ENCODE measurements around the gene C2orf42.
"Not testable (repeated sequence)": the region's sequence is repeated elsewhere in the genome, so short reads cannot be mapped to it uniquely, and the experiment has no call there.

C2orf42 gene

DNA sequence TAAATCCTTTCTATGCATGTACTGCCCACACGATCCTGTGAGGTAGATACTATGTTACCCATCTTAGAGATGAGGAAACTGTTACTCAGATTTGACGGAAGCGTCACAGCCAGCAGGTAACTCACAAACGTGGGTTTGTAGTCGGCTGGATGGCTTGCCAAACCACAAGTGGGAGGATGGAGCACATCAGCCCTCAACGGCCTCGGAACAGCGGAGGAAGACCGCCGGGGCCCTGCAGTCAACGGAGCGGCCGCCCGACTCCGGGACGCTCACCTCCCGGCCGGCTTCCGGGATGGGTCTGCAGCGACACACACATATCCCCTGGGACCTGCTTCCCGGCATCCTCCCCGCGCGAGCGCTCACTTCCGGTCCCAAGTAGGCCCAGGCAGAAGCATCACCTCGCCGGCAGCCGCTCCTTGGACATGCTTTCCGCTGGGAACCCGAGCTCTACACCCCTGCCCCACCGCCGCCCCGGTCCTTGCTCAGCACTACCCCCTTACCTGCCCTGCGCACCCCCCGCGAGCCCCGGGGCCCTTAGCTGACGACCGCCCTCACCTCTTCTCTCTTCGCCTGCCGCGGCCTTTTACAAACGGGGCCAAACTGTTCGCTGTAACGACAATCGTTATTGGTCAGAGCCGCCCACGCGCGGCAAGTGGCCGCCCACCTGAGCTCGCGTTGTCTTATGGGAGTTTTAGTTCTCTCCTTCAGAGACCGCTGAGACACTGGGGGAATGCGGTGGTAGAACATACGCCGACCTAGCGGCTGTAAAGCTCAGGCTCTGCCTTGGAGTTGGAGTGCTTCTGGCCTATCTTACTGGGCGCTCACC, at the start of gene C2orf42:
Gene C2orf42 (minus strand): TSS at position 602 of the 826 bp plus-strand sequence. CDS start 9,034 bp downstream, outside the sequence.
- H3K4me3 ChIP-seq (ENCODE audit: low read depth, low read length): peak within 1 kb of the TSS; percentile 98

DNA sequence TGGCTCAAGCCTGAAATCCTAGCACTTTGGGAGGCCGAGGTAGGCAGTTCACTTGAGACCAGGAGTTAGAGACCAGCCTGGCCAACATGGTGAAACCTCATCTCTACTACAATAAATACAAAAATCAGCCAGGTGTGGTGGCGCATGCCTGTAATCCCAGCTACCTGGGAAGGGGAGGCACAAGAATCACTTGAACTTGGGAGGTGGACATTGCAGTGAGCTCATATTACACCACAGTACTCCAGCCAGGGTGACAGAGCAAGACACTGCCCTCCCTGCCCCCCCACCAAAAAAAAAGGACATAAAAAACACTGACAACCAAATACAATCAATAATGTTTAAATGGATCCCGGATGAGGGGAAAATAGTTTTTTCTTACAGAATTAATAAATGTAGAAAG, 49.8 kb upstream of the C2orf42 start:
- no peak overlapping the region for H3K4me3 ChIP-seq (ENCODE audit: low read depth, low read length)

- no peak overlapping the region for H3K4me3 ChIP-seq (ENCODE audit: low read depth, low read length)
These were observed 43.1 kb upstream of the C2orf42 start for GRCh38 chr2:70233926-70234325.

DNA sequence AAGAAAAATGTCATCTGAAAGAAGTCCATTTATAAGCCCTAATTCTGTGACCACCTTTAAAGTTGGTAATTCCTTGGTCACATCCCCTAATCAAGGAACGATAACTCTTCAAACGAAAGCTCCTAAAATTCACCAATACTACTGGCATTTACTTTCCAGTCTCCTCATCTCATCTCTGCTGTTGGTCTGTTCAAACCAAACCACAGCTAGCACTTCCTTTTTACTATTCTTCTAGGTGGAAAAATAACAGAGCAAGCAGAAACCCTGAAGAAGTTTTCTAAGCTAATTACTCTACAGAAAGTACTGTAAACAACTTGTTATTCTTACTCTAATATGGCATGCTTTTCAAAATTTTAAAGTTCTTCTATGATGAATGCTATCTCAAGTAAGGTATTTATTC, 36.0 kb upstream of the C2orf42 start:
- H3K4me3 ChIP-seq (ENCODE audit: low read depth, low read length): no peak overlapping the region

- not testable (repeated sequence) for H3K4me3 ChIP-seq (ENCODE audit: low read depth, low read length)
These were observed 32.5 kb upstream of the C2orf42 start for GRCh38 chr2:70223305-70223704.

DNA sequence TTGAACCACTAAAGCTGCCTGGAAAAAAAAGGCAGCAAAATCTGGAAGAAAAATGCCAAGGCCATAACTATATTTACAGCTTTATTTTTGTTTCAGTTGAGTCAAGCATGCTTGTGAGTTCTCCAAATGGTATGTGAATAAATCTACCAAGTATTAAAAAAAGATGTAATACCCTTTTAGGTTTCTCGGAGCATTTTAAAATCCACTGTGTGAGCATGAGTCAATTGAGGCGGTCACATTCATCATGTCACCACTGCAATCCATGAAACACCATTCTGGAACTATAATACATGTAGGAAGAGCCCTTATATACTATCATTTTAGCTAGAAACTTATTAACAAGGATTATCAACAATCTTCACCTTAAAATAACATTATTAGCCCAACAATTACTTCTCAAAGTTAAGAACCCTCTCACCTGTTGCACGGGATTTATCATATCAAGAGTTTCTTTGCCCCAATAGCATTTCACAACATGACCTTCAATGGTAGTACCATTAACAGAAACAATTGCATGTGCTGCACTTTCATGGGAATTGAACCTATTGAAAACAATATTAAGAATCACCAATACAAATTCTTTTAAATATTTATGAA, 24.2 kb upstream of the C2orf42 start:
- H3K4me3 ChIP-seq (ENCODE audit: low read depth, low read length): no peak overlapping the region

DNA sequence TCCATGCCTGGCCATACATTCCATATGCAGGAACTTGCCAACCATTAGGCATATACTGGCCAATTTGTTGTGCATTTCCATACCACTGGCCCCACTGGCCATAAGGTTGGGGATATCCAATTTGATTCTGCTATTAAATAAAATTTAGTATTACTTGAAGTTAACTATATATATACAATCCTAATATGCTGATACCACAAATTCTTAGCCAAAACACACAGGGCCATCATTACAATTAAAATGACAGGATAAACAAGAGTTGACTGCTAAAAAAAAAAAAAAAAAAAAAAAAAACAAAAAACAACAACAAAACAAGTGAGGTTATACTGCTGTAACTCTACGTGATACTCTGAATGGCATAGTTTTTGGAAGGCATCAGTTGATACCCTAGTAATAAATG, 23.5 kb upstream of the C2orf42 start:
- no peak overlapping the region for H3K4me3 ChIP-seq (ENCODE audit: low read depth, low read length)

DNA sequence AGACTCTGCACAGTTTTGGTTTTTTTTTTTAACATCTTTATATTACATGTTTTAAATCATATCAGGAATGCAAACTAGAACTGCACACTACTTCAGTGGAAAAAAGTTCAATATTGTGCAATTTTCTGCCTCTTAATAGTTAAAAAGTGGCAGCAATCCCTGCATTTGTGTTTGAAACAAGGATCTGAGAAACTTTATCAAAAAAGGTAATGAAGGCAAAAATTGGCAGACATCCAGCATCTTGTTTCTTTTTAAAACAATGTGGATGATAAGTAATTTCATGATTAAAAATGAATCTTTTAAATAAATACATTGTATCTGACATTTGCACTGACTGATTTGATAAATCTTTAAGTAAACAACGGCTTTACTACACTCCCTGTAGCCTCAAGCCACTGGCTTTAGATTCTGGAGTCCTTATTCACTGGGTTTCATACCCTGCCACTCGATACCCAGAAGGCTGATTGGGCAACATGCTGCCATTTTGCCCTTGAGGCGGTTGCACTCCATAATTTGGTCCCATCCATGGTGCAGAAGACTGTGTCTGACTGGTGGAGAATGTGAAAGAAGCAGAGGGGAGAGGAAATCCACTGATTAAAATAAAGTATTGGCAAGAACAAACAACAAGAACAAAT, 21.6 kb upstream of the C2orf42 start:
- no peak overlapping the region for H3K4me3 ChIP-seq (ENCODE audit: low read depth, low read length)

GRCh38 chr2:70211595-70211994, 20.8 kb upstream of the C2orf42 start:
- H3K4me3 ChIP-seq (ENCODE audit: low read depth, low read length): no peak overlapping the region

DNA sequence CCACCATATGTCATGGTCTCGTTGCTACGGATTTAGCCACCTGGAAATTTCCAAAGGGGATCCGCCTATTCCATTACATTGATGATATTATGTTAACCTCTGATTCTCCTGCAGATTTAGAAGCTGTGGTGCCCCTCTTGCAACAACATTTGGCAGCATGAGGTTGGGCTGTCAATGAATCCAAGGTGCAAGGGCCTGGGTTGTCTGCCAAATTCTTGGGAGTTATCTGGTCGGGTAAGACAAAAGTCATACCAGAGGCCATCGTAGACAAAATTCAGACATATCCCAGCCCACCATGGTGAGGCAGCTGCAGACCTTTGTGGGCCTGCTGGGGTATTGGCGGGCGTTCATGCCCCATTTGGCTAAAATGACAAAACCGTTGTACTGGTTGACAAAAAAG, 13.6 kb upstream of the C2orf42 start:
- H3K4me3 ChIP-seq (ENCODE audit: low read depth, low read length): no peak overlapping the region

DNA sequence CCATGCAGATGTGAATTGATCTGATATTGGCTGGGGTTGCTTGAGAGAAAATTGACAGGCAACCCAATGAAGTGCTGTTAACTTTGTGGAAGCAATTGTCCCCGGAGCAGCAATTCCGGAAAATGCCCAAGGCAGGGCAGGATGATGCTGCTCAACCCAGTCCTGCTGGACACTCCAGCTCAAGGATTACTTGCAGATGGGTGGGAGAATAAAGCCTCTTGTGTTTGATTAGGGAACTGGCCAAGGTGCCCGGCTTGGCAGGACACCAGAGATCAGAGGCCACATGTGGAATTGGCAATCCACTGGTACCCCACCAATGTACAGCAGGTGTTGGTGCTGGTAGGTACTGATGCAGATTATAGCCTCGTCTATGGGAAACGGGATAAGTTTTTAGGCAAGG, 12.3 kb upstream of the C2orf42 start:
- H3K4me3 ChIP-seq (ENCODE audit: low read depth, low read length): no peak overlapping the region

GRCh38 chr2:70202236-70202806, 11.5 kb upstream of the C2orf42 start:
- H3K4me3 ChIP-seq (ENCODE audit: low read depth, low read length): no peak overlapping the region

GRCh38 chr2:70201831-70202230, 11.0 kb upstream of the C2orf42 start:
- H3K4me3 ChIP-seq (ENCODE audit: low read depth, low read length): no peak overlapping the region

DNA sequence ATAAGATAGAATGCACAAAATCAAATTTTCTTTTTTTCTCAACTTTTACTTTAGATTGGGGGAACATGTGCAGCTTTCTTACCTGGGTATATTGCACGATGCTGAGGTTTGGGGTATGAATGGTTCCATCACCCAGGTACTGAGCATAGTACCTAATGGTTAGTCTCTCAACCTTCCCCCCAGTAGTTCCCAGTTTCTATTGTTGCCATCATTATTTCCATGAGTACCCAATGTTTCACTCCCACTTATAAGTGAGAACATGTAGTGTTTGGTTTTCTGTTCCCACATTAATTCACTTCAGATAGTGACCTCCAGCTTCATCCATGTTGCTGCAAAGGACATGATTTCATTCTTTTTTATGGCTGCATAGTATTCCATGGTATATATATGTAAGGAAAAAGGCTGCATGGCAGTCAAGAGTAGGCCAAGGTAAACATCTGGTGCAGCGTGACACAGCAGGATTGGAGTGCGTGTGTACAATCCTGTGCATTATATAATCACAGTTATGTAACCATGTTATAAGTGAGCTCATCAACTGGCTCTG, 10.5 kb upstream of the C2orf42 start:
- no peak overlapping the region for H3K4me3 ChIP-seq (ENCODE audit: low read depth, low read length)

DNA sequence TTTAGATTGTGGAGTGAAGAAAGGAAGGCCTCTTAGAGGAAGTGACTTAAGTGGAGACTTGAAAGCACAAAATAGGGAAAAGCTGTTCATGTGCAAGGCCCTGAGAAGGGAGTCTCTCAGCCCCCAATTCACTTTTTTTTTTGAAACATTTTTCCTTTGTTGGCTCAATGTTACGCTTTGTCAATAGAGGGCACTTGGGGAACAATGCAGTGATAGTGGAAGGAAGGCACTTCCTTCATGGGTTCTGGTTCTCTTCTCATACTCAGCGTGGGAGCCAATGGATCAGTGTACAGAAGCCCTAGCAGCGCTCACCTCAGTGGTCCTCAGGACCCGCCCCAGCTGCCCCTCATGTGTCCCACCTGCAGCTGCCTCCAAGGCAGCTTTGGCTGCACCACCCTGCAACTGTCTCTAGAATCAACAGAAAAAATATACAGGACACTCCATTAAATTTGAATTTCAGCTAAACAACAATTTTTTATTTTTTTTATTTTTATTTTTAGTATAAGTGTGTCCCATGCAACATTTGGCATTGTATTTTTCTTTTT, 8.6 kb upstream of the C2orf42 start:
- no peak overlapping the region for H3K4me3 ChIP-seq (ENCODE audit: low read depth, low read length)

- no peak overlapping the region for H3K4me3 ChIP-seq (ENCODE audit: low read depth, low read length)
These were observed 1.7 kb upstream of the C2orf42 start for GRCh38 chr2:70192516-70192915.

DNA sequence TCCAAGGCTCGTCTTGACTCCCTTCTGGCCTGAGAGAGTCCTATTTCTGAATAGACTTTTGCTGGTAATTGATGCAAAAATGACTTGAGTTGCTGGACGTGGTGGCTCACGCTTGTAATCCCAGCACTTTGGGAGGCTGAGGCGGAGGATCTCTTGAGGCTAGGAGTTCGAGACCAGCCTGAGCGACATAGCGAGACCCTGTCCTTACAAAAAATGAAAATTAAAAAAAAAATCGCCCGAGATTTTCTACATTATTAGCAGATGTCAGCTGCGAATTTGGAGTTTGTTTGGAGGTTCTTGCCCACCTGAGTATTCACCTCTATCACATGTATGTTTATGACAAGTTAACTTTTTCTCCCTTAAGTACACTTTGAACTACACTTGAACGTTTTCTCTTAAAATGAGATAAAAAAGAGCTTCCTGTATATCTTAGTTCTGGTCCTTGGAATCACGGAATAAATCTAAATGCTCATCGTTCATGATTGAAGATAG, 471 bp upstream of the C2orf42 start:
- no peak overlapping the region for H3K4me3 ChIP-seq (ENCODE audit: low read depth, low read length)

- H3K4me3 ChIP-seq (ENCODE audit: low read depth, low read length): no peak overlapping the region
These were observed 2.4 kb downstream of the C2orf42 start for GRCh38 chr2:70188460-70188859.

GRCh38 chr2:70187170-70187569, 3.6 kb downstream of the C2orf42 start:
- H3K4me3 ChIP-seq (ENCODE audit: low read depth, low read length): not testable (repeated sequence)

- no peak overlapping the region for H3K4me3 ChIP-seq (ENCODE audit: low read depth, low read length)
These were observed 8.1 kb downstream of the C2orf42 start for GRCh38 chr2:70182689-70183088.

- H3K4me3 ChIP-seq (ENCODE audit: low read depth, low read length): no peak overlapping the region
These were observed 9.4 kb downstream of the C2orf42 start for GRCh38 chr2:70181363-70181956.
